ENCODE results near the gene TECPR1.

TECPR1 gene

GRCh38 chr7:98210513-98211220 is 41.4 kb downstream of the TECPR1 start:
- POLR2A ChIA-PET (ENCODE audit: low non-redundant PET), result no interaction called here
- TF ChIP-seq, protein P1, sequence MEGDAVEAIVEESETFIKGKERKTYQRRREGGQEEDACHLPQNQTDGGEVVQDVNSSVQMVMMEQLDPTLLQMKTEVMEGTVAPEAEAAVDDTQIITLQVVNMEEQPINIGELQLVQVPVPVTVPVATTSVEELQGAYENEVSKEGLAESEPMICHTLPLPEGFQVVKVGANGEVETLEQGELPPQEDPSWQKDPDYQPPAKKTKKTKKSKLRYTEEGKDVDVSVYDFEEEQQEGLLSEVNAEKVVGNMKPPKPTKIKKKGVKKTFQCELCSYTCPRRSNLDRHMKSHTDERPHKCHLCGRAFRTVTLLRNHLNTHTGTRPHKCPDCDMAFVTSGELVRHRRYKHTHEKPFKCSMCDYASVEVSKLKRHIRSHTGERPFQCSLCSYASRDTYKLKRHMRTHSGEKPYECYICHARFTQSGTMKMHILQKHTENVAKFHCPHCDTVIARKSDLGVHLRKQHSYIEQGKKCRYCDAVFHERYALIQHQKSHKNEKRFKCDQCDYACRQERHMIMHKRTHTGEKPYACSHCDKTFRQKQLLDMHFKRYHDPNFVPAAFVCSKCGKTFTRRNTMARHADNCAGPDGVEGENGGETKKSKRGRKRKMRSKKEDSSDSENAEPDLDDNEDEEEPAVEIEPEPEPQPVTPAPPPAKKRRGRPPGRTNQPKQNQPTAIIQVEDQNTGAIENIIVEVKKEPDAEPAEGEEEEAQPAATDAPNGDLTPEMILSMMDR (conservative IDR thresholded peaks at IDR 0.05; ENCODE audit: low read depth), result no peak
- no peak for DNase-seq (ENCODE audit: low spot score)
- no peak overlapping the region for H3K27ac ChIP-seq
- CTCF ChIA-PET, result no interaction called here

DNA sequence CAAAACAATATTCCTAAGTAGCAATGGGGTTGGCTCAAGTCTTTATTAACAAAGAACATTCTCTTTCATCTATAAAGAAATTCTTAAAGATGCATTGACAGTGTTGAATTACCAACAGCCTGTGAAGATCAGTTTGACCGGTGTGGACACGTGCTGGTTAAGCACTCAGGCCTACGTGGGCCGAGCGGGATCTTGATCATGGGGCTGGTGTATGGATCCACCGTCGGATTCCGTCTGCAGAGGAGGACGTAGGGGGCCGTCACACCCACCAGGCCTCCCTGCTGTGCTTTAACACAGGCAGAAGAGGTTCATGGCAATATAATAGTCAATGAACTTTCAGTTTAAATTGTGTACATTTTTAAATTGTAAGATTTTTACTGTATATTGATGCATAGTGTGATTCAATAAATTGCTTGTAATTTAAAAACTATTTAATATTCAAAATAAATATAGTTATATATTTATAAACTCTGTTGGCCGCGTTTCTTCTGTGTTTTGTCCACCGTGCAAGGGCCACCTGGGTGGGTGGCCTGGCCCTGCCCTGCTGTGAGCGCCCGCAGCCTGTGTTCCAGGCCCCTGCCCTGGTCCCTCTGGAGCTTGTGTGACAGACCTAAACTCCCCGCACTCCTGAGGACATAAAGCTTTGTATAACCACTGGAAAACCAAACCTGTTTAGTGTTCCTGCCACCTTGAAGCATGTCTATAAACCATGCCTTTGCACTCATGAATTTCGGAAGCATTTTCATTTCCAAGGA is 42.7 kb downstream of the TECPR1 start:
- peak overlapping the region; percentile 2; the same call in 1 of the 2 replicates for H3K27ac ChIP-seq
- ChIA-PET POLR2A (ENCODE audit: low non-redundant PET) (interaction anchor here (0.6 kb wide), 1 partner anchor 8 kb away, joined by 3 read pairs; no protein-coding TSS in a partner anchor), CTCF (interaction anchor here (0.7 kb wide), 1 partner anchor 126 kb away, joined by 3 read pairs; no protein-coding TSS in a partner anchor)
- TF ChIP-seq, protein P1 (conservative IDR thresholded peaks at IDR 0.05; ENCODE audit: low read depth), result no peak
- no peak for DNase-seq (ENCODE audit: low spot score)

DNA sequence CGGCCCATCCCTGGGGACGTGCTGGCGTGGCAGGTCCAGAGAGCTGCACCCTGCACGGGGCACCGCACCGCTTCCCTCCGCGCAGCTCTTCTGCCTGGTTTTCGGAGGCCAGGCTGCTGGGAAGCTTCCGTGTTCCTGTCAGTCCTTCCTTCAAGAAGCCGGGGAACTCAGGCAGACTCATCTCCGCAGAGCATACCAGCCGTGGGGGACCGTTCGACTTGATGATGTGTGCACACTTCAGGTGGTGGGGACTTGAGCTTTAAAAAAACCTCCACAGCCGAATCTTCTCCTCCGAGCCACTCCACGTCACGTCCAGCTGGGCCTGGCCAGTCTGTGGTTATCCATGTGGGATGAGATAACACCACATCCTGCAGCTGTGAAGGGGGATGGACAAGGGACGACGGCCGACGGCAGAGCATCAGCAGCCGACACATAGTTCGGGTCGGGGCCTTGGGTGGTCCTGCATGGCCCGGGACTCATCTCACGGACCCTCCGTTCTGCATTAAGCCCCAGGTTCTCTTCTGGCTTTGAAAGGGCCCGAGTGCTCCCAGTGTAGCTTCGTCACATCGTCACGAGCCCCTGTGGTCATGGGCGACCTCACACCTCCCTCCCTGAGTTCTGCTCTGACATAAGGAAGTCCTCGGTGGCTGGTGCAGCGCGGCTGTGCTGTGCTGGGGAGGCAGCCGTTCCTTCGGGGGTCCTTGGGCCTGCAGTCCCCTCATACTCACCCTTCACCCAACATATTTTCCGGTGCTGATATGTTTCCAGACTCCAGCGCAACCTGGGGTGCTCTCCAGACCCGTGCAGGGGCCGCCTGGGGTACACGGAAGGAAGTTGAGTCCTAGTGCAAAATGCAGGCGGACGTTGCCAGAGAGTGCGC is 45.3 kb downstream of the TECPR1 start:
- H3K27ac ChIP-seq, result no peak overlapping the region
- ChIA-PET POLR2A (ENCODE audit: low non-redundant PET) (no interaction called here), CTCF (interaction anchor here (0.7 kb wide), 1 partner anchor 35 kb away, joined by 3 read pairs; no protein-coding TSS in a partner anchor)
- TF ChIP-seq, protein P1 (conservative IDR thresholded peaks at IDR 0.05; ENCODE audit: low read depth), result no peak
- DNase-seq (ENCODE audit: low spot score), result no peak

DNA sequence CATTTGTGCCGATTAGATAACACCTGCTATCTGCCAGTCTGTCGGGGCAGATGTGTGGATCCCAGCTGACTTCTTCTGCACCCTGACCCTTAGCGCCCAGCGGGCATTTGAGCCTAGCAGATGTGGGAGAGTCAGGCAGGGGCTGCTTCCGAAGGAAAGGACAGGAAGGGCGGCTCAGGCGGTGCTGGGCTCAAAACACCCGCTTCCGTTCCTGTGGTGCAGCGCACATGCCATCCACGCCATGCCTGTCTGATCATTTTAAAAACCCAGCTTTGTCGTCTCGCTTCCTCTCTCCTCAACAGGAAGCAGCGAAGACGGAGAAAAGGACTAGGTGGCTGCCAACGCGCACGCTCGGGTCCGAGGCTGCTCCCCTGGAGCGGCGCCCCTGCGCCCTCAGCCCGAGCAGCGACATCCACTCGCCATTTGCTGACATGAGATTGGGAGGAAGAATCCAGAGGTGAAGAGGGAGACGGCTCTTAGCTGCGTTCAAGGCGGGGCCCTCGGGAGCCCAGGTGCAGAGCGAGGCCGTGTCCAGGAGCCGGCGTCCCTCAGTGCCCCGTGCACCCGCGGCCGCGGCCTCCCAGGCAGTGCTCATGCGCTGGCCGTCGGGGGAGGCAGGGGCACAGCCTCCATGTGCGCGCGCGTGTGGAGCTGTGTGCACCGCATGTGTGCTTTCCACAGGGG is 46.7 kb downstream of the TECPR1 start:
- POLR2A ChIA-PET (ENCODE audit: low non-redundant PET), result no interaction called here
- DNase-seq (ENCODE audit: low spot score), result no peak
- TF ChIP-seq, protein P1 (conservative IDR thresholded peaks at IDR 0.05; ENCODE audit: low read depth), result no peak
- CTCF ChIA-PET, result interaction anchor here (0.5 kb wide), 1 partner anchor 18 kb away, joined by 3 read pairs; no protein-coding TSS in a partner anchor
- no peak overlapping the region for H3K27ac ChIP-seq

GRCh38 chr7:98204670-98205069 is 47.4 kb downstream of the TECPR1 start:
- H3K27ac ChIP-seq, result no peak overlapping the region
- ChIA-PET CTCF (no interaction called here), POLR2A (ENCODE audit: low non-redundant PET) (no interaction called here)
- no peak for DNase-seq (ENCODE audit: low spot score)
- TF ChIP-seq, protein P1 (conservative IDR thresholded peaks at IDR 0.05; ENCODE audit: low read depth), result no peak
